Suprapubic skin (tissue), 4 donors: ENCODE results near the gene GLCE. TPM values are rescaled to one million over a fixed set of nuclear protein-coding genes. Genes with fewer than 3 reads are reported as not detected.

Experiments
- DNase-seq, 2 donors: peaks; one replicate each; pipeline ENCODE4 v3.0.0-alpha.2; 2019; ENCODE audit warnings: low spot score in 2 of 2
- H3K27ac ChIP-seq: fragments of 200-600 bp; sonication (generic); one replicate; pipeline ENCODE4 v1.5.1; 2019
- H3K27me3 ChIP-seq: fragments of 200-600 bp; sonication (generic); one replicate; pipeline ENCODE4 v1.5.1; 2019
- H3K36me3 ChIP-seq: fragments of 200-600 bp; sonication (generic); one replicate; pipeline ENCODE4 v1.5.1; 2019
- H3K4me1 ChIP-seq: fragments of 200-600 bp; sonication (generic); one replicate; pipeline ENCODE4 v1.5.1; 2019
- H3K4me3 ChIP-seq: fragments of 200-600 bp; sonication (generic); one replicate; pipeline ENCODE4 v1.5.1; 2019; ENCODE audit warnings: mild to moderate bottlenecking
- H3K9me3 ChIP-seq: fragments of 200-600 bp; sonication (generic); one replicate; pipeline ENCODE4 v1.5.1; 2019
- EP300 ChIP-seq: sonication (generic); formaldehyde crosslinking; IDR thresholded peaks from one replicate; pipeline ENCODE4 v1.6.1; 2017; ENCODE audit warnings: antibody characterized with exemption
- POLR2A ChIP-seq, 2 donors: fragments of 450-650 bp; IDR thresholded peaks; one replicate each; pipeline ENCODE4 v1.6.1; 2017; ENCODE audit warnings: antibody characterized with exemption in 2 of 2, mild to moderate bottlenecking in 2 of 2, moderate library complexity in 2 of 2
- POLR2AphosphoS5 ChIP-seq, 3 donors: sonication (generic); formaldehyde crosslinking; IDR thresholded peaks; one replicate each; pipeline ENCODE4 v1.6.1; 2017; ENCODE audit warnings: antibody characterized with exemption in 3 of 3
- WGBS: methylation state at CpG from one replicate; pipeline ENCODE4 v1.1.5; 2018; 5-methylcytosine and 5-hydroxymethylcytosine counted together
- total RNA-seq, 4 donors: library from RNA; depleted of rRNA; stranded (reverse); fragments of >200 nt; gene quantifications; one replicate each; pipeline ENCODE4 v1.1.0, GENCODE V29; 2016
- TF ChIP-seq, protein P1 (sequence below), 2 donors: fragments of 200-600 bp in 1 of 2; fragments of 450-650 bp in 1 of 2; sonication (generic) in 1 of 2; IDR thresholded peaks; one replicate each; pipeline ENCODE4 v1.5.1; 2016 to 2019; ENCODE audit warnings: antibody characterized with exemption in 2 of 2, mild to moderate bottlenecking in 1 of 2, moderate library complexity in 1 of 2

Gene GLCE
- total RNA-seq, 4 donors from 2014 or later, result 16.1 to 18.9 (median 16.9) TPM

DNA sequence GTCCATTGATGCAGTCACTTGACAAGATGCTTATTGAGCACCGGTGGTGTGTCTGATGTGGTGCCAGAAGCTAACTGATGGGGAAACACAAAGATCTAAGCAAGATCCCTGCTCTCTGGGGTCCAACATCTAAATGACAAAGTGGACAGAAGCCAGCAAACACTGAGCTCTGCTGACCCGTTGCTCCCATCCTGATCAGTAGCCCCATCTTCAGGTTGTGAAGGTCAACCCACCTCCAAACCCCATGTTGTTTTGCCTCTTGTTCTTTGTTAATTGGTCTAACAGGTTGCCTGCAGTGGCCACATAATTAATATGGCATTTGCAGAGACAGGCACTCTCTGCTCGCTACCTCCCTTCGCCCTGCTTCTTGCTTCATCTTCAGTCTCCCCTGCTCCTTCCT lies 21.5 kb upstream of the GLCE start:
- Histone ChIP-seq H3K36me3 (no peaks in the 10 kb centered on the region), H3K4me1 (peaks cover 7% of the 10 kb centered on the region), H3K9me3 (no peaks in the 10 kb centered on the region), H3K27ac (no peak overlapping the region), H3K4me3 (no peak overlapping the region), H3K27me3 (peaks cover 18% of the 10 kb centered on the region)
- WGBS, result 74% methylated on average over 4 of the region's 4 CpGs
- DNase-seq, result no peak
- TF ChIP-seq, protein P1, sequence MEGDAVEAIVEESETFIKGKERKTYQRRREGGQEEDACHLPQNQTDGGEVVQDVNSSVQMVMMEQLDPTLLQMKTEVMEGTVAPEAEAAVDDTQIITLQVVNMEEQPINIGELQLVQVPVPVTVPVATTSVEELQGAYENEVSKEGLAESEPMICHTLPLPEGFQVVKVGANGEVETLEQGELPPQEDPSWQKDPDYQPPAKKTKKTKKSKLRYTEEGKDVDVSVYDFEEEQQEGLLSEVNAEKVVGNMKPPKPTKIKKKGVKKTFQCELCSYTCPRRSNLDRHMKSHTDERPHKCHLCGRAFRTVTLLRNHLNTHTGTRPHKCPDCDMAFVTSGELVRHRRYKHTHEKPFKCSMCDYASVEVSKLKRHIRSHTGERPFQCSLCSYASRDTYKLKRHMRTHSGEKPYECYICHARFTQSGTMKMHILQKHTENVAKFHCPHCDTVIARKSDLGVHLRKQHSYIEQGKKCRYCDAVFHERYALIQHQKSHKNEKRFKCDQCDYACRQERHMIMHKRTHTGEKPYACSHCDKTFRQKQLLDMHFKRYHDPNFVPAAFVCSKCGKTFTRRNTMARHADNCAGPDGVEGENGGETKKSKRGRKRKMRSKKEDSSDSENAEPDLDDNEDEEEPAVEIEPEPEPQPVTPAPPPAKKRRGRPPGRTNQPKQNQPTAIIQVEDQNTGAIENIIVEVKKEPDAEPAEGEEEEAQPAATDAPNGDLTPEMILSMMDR (IDR thresholded peaks at IDR 0.05), result no peak
- no peak for TF ChIP-seq EP300
- TF ChIP-seq POLR2AphosphoS5 (IDR thresholded peaks at IDR 0.05), result no peak
- TF ChIP-seq POLR2A (IDR thresholded peaks at IDR 0.05), result no peak

DNA sequence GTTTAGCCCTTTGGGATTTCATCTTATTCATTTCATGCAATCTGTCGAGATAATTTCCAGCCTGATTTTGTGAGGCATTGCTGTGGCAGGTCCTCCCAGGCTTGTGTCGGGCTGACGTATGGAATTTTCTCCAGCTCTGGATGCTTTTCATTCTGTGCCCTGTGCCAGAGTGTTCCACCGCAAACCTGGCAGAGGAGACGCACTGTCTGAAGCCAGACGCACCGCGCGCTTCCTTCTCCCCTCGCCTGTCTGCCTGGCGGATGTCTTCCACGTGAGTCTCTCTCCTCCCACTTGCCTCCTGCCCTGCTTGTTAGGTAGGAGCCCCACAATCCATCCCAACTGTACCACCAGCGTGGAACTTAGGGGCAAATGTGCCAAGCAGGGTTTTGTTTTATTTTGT lies 20.1 kb upstream of the GLCE start:
- no peak for DNase-seq
- H3K27me3 ChIP-seq, result peaks cover 18% of the 10 kb centered on the region
- 45% methylated on average over 13 of the region's 13 CpGs for WGBS
- H3K4me1 ChIP-seq, result peaks cover 3% of the 10 kb centered on the region
- no peak for TF ChIP-seq POLR2A (IDR thresholded peaks at IDR 0.05)
- no peak for TF ChIP-seq EP300
- no peak for TF ChIP-seq POLR2AphosphoS5 (IDR thresholded peaks at IDR 0.05)
- H3K4me3 ChIP-seq, result no peak overlapping the region
- no peak overlapping the region for H3K27ac ChIP-seq
- no peaks in the 10 kb centered on the region for H3K9me3 ChIP-seq
- no peaks in the 10 kb centered on the region for H3K36me3 ChIP-seq

DNA sequence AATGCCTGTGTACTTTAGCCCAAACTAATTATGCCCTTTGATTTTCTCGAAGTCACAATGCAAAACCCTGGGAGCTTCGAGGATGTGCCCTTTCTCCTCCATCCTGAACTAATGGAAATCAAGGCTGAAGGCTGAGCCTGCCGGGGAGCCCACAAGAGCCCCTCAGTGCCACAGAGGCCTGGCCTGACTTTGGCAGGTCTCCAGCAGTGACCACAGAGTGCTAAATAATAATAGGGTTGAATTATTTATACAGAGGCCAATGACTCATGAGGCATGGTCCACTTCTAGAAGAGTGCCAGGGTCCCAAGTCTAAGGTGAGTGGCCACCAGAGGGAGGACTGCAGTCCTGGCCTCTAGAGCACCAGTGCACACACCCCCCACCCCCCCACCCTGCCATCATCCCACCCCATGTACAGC lies 19.1 kb upstream of the GLCE start:
- H3K9me3 ChIP-seq, result no peaks in the 10 kb centered on the region
- H3K27me3 ChIP-seq, result peaks cover 20% of the 10 kb centered on the region
- TF ChIP-seq POLR2AphosphoS5 (IDR thresholded peaks at IDR 0.05), result no peak
- no peak for TF ChIP-seq POLR2A (IDR thresholded peaks at IDR 0.05)
- no peaks in the 10 kb centered on the region for H3K36me3 ChIP-seq
- DNase-seq, result no peak
- H3K27ac ChIP-seq, result no peak overlapping the region
- 78% methylated on average over 3 of the region's 3 CpGs for WGBS
- H3K4me1 ChIP-seq, result peaks cover 3% of the 10 kb centered on the region
- H3K4me3 ChIP-seq, result no peak overlapping the region

DNA sequence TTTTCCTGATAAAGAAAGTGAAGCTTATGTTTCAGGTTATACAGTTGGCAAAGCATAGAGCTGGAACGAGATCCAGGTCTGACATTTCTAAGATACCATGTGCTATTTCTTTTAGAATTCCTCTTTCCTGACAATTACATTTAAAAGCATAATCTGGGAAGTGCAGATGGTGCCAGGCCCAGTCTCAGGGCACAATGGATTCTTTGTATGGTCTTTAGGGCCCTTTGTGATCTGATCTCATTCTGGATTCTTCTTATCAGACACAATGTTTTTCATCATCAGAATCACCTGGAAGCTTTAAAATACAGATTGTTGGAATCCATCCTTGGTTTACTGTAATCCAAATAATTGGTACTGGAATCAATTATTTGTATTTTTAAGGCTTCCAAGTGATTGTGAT lies 18.6 kb upstream of the GLCE start:
- DNase-seq, result no peak
- 64% methylated on average over 1 of the region's 1 CpG for WGBS
- H3K36me3 ChIP-seq, result no peaks in the 10 kb centered on the region

DNA sequence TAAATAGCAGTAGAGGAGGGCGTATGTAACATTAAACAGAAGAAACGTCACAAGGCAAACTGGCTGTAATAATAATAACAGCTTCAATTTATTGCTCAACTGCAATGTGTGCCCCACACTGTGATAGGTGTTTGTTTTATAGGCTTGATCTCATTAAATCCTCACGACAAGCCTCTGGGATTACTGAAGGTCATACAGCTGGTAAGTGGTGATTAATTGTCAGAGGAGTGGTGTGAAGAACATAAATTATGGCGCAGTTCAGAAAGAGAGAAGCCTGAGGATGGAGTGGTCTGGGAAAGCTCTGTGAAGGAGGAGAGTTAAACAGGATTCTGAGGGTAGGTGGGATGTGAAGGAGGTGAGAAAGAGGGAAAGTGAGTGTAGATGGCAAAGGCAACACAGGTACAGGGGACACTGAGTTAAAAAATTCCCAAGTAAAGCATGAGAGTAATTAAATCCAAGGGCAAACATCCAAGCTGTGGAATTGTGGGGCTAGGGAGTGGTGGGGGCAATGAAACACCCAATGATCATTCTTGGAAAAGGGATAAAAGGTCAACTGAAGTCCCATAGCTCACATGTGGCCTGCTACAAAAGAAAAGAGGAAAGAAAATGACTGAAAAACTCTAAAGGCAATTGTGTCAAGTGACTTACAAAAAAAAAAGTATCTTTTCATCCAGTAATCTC lies 16.5 kb upstream of the GLCE start:
- H3K27ac ChIP-seq, result no peak overlapping the region
- DNase-seq, result no peak
- no peak overlapping the region for H3K4me3 ChIP-seq
- peaks cover 3% of the 10 kb centered on the region for H3K4me1 ChIP-seq
- WGBS, result 29% methylated on average over 4 of the region's 4 CpGs
- TF ChIP-seq POLR2AphosphoS5 (IDR thresholded peaks at IDR 0.05), result no peak
- no peak for TF ChIP-seq EP300
- TF ChIP-seq POLR2A (IDR thresholded peaks at IDR 0.05), result no peak
- TF ChIP-seq, protein P1 (IDR thresholded peaks at IDR 0.05), result no peak
- H3K36me3 ChIP-seq, result no peaks in the 10 kb centered on the region
- no peaks in the 10 kb centered on the region for H3K9me3 ChIP-seq
- H3K27me3 ChIP-seq, result peaks cover 21% of the 10 kb centered on the region

More for the DNA sequence above, 18.6 kb upstream of the GLCE start:
- H3K4me1 ChIP-seq, result peaks cover 3% of the 10 kb centered on the region
- H3K4me3 ChIP-seq, result no peak overlapping the region
- TF ChIP-seq, protein P1 (IDR thresholded peaks at IDR 0.05), result no peak
- TF ChIP-seq POLR2A (IDR thresholded peaks at IDR 0.05) (no peak), EP300 (no peak), POLR2AphosphoS5 (IDR thresholded peaks at IDR 0.05) (no peak)
- no peaks in the 10 kb centered on the region for H3K9me3 ChIP-seq
- H3K27ac ChIP-seq, result no peak overlapping the region
- H3K27me3 ChIP-seq, result peaks cover 25% of the 10 kb centered on the region

DNA sequence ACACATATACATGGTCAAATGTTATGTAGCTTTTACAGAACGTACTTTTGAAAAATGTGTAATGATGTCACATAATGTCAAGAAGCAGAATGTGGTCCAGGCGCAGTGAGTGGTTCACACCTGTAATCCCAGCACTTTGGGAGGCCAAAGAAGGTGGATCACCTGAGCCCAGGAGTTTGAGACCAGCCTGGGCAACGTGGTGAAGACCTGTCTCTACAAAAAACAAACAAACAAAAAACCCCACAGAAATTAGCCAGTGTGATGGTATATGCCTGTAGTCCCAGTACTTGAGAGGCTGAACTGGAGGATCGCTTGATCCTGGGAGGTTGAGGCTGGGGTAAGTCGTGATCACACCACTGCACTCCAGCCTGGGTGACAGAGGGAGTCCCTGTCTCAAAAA lies 15.9 kb upstream of the GLCE start:
- WGBS, result 75% methylated on average over 5 of the region's 5 CpGs
- DNase-seq, result no peak
- no peaks in the 10 kb centered on the region for H3K9me3 ChIP-seq
- no peak for TF ChIP-seq POLR2AphosphoS5 (IDR thresholded peaks at IDR 0.05)
- TF ChIP-seq, protein P1 (IDR thresholded peaks at IDR 0.05), result no peak
- no peak for TF ChIP-seq POLR2A (IDR thresholded peaks at IDR 0.05)
- H3K4me1 ChIP-seq, result peaks cover 3% of the 10 kb centered on the region
- no peaks in the 10 kb centered on the region for H3K36me3 ChIP-seq
- H3K27ac ChIP-seq, result no peak overlapping the region
- peaks cover 18% of the 10 kb centered on the region for H3K27me3 ChIP-seq
- H3K4me3 ChIP-seq, result no peak overlapping the region
